Mesangial cell (primary cell): ENCODE data around the gene CYP27C1. TPM values are rescaled to one million over a fixed set of nuclear protein-coding genes. Genes with fewer than 3 reads are reported as not detected.

Experiments
- total RNA-seq: library from RNA; depleted of rRNA; stranded (reverse); fragments of >200 nt; gene quantifications from 2 replicates; pipeline ENCODE4 v1.2.3, GENCODE V29; 2015

The CYP27C1 gene, protein sequence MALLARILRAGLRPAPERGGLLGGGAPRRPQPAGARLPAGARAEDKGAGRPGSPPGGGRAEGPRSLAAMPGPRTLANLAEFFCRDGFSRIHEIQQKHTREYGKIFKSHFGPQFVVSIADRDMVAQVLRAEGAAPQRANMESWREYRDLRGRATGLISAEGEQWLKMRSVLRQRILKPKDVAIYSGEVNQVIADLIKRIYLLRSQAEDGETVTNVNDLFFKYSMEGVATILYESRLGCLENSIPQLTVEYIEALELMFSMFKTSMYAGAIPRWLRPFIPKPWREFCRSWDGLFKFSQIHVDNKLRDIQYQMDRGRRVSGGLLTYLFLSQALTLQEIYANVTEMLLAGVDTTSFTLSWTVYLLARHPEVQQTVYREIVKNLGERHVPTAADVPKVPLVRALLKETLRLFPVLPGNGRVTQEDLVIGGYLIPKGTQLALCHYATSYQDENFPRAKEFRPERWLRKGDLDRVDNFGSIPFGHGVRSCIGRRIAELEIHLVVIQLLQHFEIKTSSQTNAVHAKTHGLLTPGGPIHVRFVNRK
- total RNA-seq = 2.0 TPM in 2 replicates

DNA sequence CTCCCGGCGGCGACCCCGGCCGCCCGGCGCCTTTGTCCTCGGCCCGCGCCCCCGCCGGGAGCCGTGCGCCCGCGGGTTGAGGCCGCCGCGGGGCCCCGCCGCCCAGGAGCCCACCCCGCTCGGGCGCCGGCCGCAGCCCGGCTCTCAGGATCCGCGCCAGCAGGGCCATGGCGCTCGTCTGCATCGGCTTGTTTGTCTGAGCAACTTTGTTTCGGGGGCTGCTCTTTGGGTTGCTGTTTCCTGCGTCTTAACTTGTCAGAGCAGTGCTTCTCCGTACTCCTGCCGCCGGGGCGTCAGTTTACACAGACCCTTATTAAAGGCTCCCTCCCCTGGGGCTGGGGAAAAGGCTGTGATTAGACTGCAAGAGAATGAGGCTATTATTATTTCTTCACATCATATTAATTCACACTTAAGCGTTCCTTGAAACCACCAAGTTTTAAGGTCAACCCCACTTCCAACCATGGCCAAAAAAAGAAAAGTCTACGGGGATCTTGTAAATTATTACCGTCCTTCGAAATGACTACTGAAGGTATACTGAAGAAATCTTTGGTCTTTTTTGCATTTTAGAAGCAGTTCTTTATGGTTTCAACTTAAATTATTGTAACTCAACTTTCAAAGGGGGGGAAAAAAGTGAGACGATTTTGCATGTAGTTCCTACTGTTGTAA lies at the start of gene CYP27C1:
Gene CYP27C1, minus strand, starts transcription at position 198 of the 666 bp plus-strand sequence. Its CDS starts 29 bp downstream, at position 169.

Other genes with a start within 250 kb of the CYP27C1 start
- gene BIN1, start 113.1 kb downstream of the CYP27C1 start, total RNA-seq = 146 and 222 TPM in 2 replicates
- gene ERCC3, start 73.8 kb upstream of the CYP27C1 start, total RNA-seq = 19.9 and 32.4 TPM in 2 replicates
- gene MAP3K2, start 167.7 kb upstream of the CYP27C1 start, total RNA-seq = 28.4 and 40.7 TPM in 2 replicates
- 0.16 and 2.3 TPM in 2 replicates for gene PROC, start 198.1 kb upstream of the CYP27C1 start, total RNA-seq